Neuronal stem cell (in vitro differentiated cells): ENCODE measurements around the gene RAB6B.

Experiments
- DNase-seq: peaks from one replicate; pipeline ENCODE4 v3.0.0-alpha.2; 2013; ENCODE audit warnings: low spot score
- H2AFZ ChIP-seq: one replicate; pipeline ENCODE4 v1.6.1; 2013; ENCODE audit warnings: mild to moderate bottlenecking, low read length, inconsistent platforms
- H2AK5ac ChIP-seq: 2 replicates; pipeline ENCODE4 v1.6.1; 2013; ENCODE audit warnings: low read depth, mild to moderate bottlenecking, inconsistent platforms, low read length, moderate library complexity, mixed read lengths
- H2BK120ac ChIP-seq: 2 replicates; pipeline ENCODE4 v1.6.1; 2013; ENCODE audit warnings: low read depth, mild to moderate bottlenecking, inconsistent platforms, low read length, moderate library complexity, mixed read lengths
- H2BK12ac ChIP-seq: one replicate; pipeline ENCODE4 v1.6.1; 2013; ENCODE audit warnings: low read length, inconsistent platforms
- H2BK15ac ChIP-seq: 2 replicates; pipeline ENCODE4 v1.6.1; 2013; ENCODE audit warnings: mild to moderate bottlenecking, low read length, inconsistent platforms, mixed read lengths
- H2BK5ac ChIP-seq: one replicate; pipeline ENCODE4 v1.6.1; 2013; ENCODE audit warnings: inconsistent platforms, mild to moderate bottlenecking, low read length, moderate library complexity
- H3K14ac ChIP-seq: one replicate; pipeline ENCODE4 v1.6.1; 2013; ENCODE audit warnings: low read length, inconsistent platforms
- H3K18ac ChIP-seq: 2 replicates; pipeline ENCODE4 v1.6.1; 2013; ENCODE audit warnings: low read length, inconsistent platforms
- H3K23ac ChIP-seq: 2 replicates; pipeline ENCODE4 v1.6.1; 2013; ENCODE audit warnings: low read depth, mild to moderate bottlenecking, mixed read lengths, low read length, inconsistent platforms; ENCODE audit not compliant: poor library complexity
- H3K27ac ChIP-seq: replicated peaks from 3 replicates; pipeline ENCODE4 v1.5.1; 2013; ENCODE audit warnings: low read length, inconsistent platforms
- H3K27me3 ChIP-seq, 3 experiments: 2 replicates each; pipeline ENCODE4 v1.6.1; 2013; ENCODE audit warnings: low read length in 3 of 3, mild to moderate bottlenecking in 2 of 3, inconsistent platforms in 1 of 3, low read depth in 1 of 3, mixed read lengths in 1 of 3, moderate library complexity in 1 of 3; ENCODE audit not compliant: control insufficient read depth in 3 of 3, insufficient read depth in 3 of 3
- H3K36me3 ChIP-seq, 2 donors: replicated peaks in 1 of 2; 2 replicates each; pipeline ENCODE4 v1.6.1; 2013; ENCODE audit warnings: low read length in 2 of 2; ENCODE audit not compliant: control insufficient read depth in 2 of 2, insufficient read depth in 2 of 2
- H3K4ac ChIP-seq: 2 replicates; pipeline ENCODE4 v1.6.1; 2013; ENCODE audit warnings: inconsistent platforms, mild to moderate bottlenecking, low read length, moderate library complexity
- H3K4me1 ChIP-seq, 2 donors: 1 replicate in 1 of 2; 2 replicates in 1 of 2; pipeline ENCODE4 v1.6.1; 2013; ENCODE audit warnings: low read length in 2 of 2, low read depth in 1 of 2; ENCODE audit not compliant: control insufficient read depth in 2 of 2, insufficient read depth in 1 of 2
- H3K4me2 ChIP-seq: one replicate; pipeline ENCODE4 v1.6.1; 2013; ENCODE audit warnings: mild to moderate bottlenecking, low read length, inconsistent platforms; ENCODE audit not compliant: insufficient read depth, poor library complexity, severe bottlenecking
- H3K4me3 ChIP-seq, 2 donors: 2 replicates each; pipeline ENCODE4 v1.5.1; 2013; ENCODE audit warnings: low read length in 2 of 2, mild to moderate bottlenecking in 2 of 2, inconsistent platforms in 1 of 2, moderate library complexity in 1 of 2
- H3K79me1 ChIP-seq: one replicate; pipeline ENCODE4 v1.6.1; 2013; ENCODE audit warnings: low read depth, mild to moderate bottlenecking, inconsistent platforms, low read length, moderate library complexity
- H3K9ac ChIP-seq: one replicate; pipeline ENCODE4 v1.6.1; 2013; ENCODE audit warnings: mild to moderate bottlenecking, low read depth, low read length, inconsistent platforms; ENCODE audit not compliant: poor library complexity
- H3K9me3 ChIP-seq, 2 donors: replicated peaks in 1 of 2; 2 replicates each; pipeline versions ENCODE3 to v1.6.1; 2013; ENCODE audit warnings: low read length in 2 of 2, mild to moderate bottlenecking in 2 of 2, inconsistent platforms in 1 of 2, low read depth in 1 of 2, mixed read lengths in 1 of 2, moderate library complexity in 1 of 2; ENCODE audit not compliant: control insufficient read depth in 2 of 2, insufficient read depth in 1 of 2
- H4K8ac ChIP-seq: one replicate; pipeline ENCODE4 v1.6.1; 2013; ENCODE audit warnings: low read depth, mild to moderate bottlenecking, inconsistent platforms, low read length, moderate library complexity
- H4K91ac ChIP-seq: one replicate; pipeline ENCODE4 v1.6.1; 2013; ENCODE audit warnings: low read length, low read depth, mild to moderate bottlenecking, inconsistent platforms; ENCODE audit not compliant: poor library complexity
- WGBS, 2 donors: extraction: QIAGEN DNeasy Blood & Tissue Kit; methylation state at CpG; one replicate each; pipeline ENCODE4 v1.1.7; 2013; ENCODE audit warnings: missing lambda C conversion rate in 2 of 2, mixed read lengths in 1 of 2; ENCODE audit not compliant: insufficient read length in 2 of 2, insufficient replicate concordance in 1 of 2; ENCODE audit errors: extremely low coverage in 2 of 2; 5-methylcytosine and 5-hydroxymethylcytosine counted together

RAB6B gene

DNA sequence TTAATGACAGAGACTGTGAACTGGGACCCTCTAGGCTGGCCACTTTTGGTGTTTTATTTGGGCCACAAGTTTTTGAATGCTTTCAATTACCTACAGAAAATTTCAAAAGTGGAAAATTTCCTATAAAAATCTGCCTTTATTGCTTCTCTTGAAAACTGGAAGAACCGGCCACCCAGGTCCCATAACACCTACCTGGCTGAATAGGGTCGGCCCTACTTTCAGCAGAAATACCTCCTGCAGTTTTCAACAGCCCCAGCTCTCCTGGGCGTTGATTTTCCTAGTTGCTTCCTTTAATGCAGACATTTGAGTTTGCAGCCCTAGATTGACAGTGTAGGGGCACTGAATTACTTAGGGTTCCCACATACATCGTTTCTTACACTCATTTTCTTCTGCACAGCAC is 90.8 kb downstream of the RAB6B start:
- Histone ChIP-seq H3K4ac (no peak overlapping the region), H3K4me2 (no peak overlapping the region), H3K9ac (no peak overlapping the region), H3K27me3 (peaks cover 0 to 10% (median 0%) of the 10 kb centered on the region in 3 experiments), H2BK12ac (no peak overlapping the region), H3K4me1 (peaks cover 0 to 6% of the 10 kb centered on the region in 2 donors), H2BK120ac (no peak overlapping the region), H3K36me3 (peaks cover 1 to 21% of the 10 kb centered on the region in 2 donors), H3K23ac (no peak overlapping the region), H3K4me3 (no peak overlapping the region), H3K14ac (no peak overlapping the region), H2BK5ac (no peak overlapping the region), H2AFZ (peak overlapping the region; percentile 93), H3K18ac (no peak overlapping the region), H4K91ac (no peak overlapping the region), H2AK5ac (no peak overlapping the region), H3K27ac (no peak overlapping the region), H2BK15ac (no peak overlapping the region), H3K79me1 (no peaks in the 10 kb centered on the region), H3K9me3 (no peaks in the 10 kb centered on the region), H4K8ac (no peak overlapping the region)
- no CpG with 5 or more reads among the region's 4 CpGs for WGBS, 2 donors
- DNase-seq = no peak

DNA sequence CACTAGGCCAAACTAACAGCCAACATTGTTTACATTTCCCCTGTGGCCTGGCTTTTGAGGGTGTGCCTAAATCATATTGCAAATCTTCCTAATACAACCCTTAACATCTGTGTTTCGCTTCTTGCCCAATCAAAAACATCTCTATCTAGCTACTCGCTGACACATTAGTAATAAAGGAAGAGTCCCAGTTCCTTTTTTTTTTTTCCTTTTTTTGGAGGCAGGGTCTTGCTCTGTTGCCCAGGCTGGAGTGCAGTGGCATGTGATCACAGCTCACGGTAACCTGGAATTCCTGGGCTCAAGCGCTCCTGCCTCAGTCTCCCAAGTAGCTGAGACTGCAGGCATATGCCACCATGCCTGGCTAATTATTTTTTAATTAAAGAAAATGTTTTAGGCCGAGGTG is 92.2 kb downstream of the RAB6B start:
- H3K4ac ChIP-seq = no peak overlapping the region
- no peak overlapping the region for H2BK12ac ChIP-seq
- no peak overlapping the region for H2BK120ac ChIP-seq
- H2AK5ac ChIP-seq = no peak overlapping the region
- no peak overlapping the region for H4K8ac ChIP-seq
- no CpG with 5 or more reads among the region's 5 CpGs for WGBS, 2 donors
- H2BK5ac ChIP-seq = no peak overlapping the region
- H3K18ac ChIP-seq = no peak overlapping the region
- peaks cover 0 to 6% of the 10 kb centered on the region in 2 donors for H3K4me1 ChIP-seq
- no peaks in the 10 kb centered on the region for H3K79me1 ChIP-seq
- H3K14ac ChIP-seq = no peak overlapping the region
- no peak overlapping the region for H3K4me3 ChIP-seq
- DNase-seq = no peak
- no peak overlapping the region for H2BK15ac ChIP-seq
- no peak overlapping the region for H2AFZ ChIP-seq
- no peak overlapping the region for H4K91ac ChIP-seq
- H3K27ac ChIP-seq = no peak overlapping the region
- peaks cover 0 to 14% of the 10 kb centered on the region in 2 donors for H3K36me3 ChIP-seq
- no peak overlapping the region for H3K4me2 ChIP-seq
- H3K27me3 ChIP-seq = peaks cover 0 to 13% (median 0%) of the 10 kb centered on the region in 3 experiments
- H3K23ac ChIP-seq = no peak overlapping the region
- H3K9ac ChIP-seq = no peak overlapping the region
- no peaks in the 10 kb centered on the region for H3K9me3 ChIP-seq

DNA sequence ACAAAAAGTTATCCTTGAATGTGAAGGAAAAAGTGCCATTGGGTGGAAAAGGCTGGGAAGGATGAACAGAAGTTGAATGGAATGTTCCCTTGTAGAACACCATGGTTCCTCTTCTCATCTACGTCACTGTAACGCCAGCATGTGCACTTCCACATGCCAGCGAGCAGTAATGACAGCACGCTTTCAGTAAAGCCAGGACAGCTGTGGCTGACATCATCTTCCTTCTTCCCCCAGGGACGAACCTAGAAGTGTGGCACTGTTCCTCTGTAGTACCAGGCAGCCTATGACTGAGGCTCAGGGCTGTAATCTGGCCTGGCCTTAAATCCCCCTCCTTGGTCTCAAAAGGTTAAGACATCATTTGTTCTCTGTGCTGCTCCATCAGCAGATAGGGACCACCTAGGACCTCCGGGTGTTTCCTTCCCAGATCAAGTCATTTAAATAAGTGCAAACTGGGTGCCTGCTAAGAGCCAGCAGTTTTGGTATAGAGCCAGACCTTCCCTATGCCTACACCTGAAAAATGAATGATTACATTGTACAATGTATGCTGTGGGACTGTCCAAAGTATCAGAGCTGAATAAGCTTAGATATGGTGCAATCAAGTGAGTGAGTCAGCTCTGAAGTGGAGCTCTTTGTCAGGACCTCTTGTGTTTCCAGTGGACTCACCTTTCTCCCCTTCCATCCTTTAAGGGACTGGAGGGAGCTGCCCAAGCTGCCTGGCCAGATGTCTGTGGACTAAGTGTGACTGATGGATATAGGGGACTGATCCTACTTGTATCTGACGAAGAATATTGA is 95.7 kb downstream of the RAB6B start:
- no peak overlapping the region for H2AFZ ChIP-seq
- WGBS, 2 donors = no CpG with 5 or more reads among the region's 7 CpGs
- no peak overlapping the region for H2BK15ac ChIP-seq
- H3K4me2 ChIP-seq = no peak overlapping the region
- H3K27me3 ChIP-seq = peaks cover 0 to 16% (median 0%) of the 10 kb centered on the region in 3 experiments
- no peaks in the 10 kb centered on the region for H3K4me1 ChIP-seq
- no peak overlapping the region for H2BK5ac ChIP-seq
- no peak overlapping the region for H3K4ac ChIP-seq
- no peak overlapping the region for H4K91ac ChIP-seq
- H4K8ac ChIP-seq = no peak overlapping the region
- peak overlapping the region; percentile 84 for H3K14ac ChIP-seq
- no peaks in the 10 kb centered on the region for H3K79me1 ChIP-seq
- DNase-seq = no peak
- H3K9me3 ChIP-seq = peaks cover 0 to 3% of the 10 kb centered on the region in 2 donors
- no peak overlapping the region for H3K18ac ChIP-seq
- no peak overlapping the region for H2AK5ac ChIP-seq
- no peak overlapping the region for H2BK120ac ChIP-seq
- H2BK12ac ChIP-seq = no peak overlapping the region
- no peak overlapping the region for H3K27ac ChIP-seq
- no peak overlapping the region for H3K4me3 ChIP-seq
- H3K9ac ChIP-seq = no peak overlapping the region
- no peak overlapping the region for H3K23ac ChIP-seq
- H3K36me3 ChIP-seq = no peaks in the 10 kb centered on the region

DNA sequence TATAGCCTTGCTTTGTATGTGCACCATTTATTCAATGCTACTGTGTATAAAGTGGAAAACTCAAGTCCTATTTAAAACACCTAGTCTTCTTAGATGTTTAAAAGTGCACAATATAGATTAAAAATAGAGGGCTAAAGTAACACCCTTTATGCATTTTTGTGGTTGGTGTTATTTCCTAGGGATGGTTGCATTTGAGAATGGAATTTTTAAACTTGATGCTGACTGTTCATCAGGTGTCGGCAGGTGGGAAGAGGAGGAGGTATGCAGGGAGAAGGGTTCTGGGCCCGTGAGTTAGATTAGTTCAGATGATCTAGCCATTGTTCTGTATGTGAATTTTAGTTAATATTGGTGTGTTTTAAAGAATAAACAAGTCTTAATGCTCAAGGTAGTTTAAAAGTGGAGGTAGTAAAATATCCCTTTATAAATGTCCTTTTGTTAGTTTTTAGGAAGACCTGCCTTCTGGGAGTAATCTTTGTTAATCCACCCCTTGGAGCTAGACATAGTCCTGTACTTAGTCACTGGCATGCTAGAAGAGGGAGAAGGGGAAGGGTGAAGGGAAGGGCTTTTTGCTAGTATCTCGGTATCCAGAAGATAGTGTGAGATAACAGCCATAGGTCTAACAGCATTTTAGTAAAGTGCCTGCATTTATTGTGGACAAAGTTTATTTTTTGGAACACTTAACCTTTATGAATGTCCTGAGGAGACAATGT is 98.1 kb downstream of the RAB6B start:
- no peak overlapping the region for H3K4me2 ChIP-seq
- no peaks in the 10 kb centered on the region for H3K79me1 ChIP-seq
- no peak for DNase-seq
- H4K8ac ChIP-seq = no peak overlapping the region
- H3K23ac ChIP-seq = no peak overlapping the region
- H2AFZ ChIP-seq = no peak overlapping the region
- H2BK12ac ChIP-seq = no peak overlapping the region
- H2AK5ac ChIP-seq = no peak overlapping the region
- H3K9me3 ChIP-seq = peaks cover 3 to 6% of the 10 kb centered on the region in 2 donors
- H2BK5ac ChIP-seq = no peak overlapping the region
- no peak overlapping the region for H3K4me3 ChIP-seq
- no peak overlapping the region for H4K91ac ChIP-seq
- no peak overlapping the region for H2BK120ac ChIP-seq
- no peaks in the 10 kb centered on the region for H3K36me3 ChIP-seq
- no peak overlapping the region for H3K18ac ChIP-seq
- no peak overlapping the region for H3K9ac ChIP-seq
- H3K14ac ChIP-seq = no peak overlapping the region
- no peak overlapping the region for H3K27ac ChIP-seq
- no peaks in the 10 kb centered on the region for H3K4me1 ChIP-seq
- H3K4ac ChIP-seq = no peak overlapping the region
- peaks cover 0 to 16% (median 0%) of the 10 kb centered on the region in 3 experiments for H3K27me3 ChIP-seq
- no CpG with 5 or more reads among the region's 3 CpGs for WGBS, 2 donors
- no peak overlapping the region for H2BK15ac ChIP-seq
